ENCODE results near the gene MRPL37. TPM values are rescaled to one million over a fixed set of nuclear protein-coding genes. Genes with fewer than 3 reads are reported as not detected.

MRPL37 gene
- total RNA-seq, 1 experiment from 2014 or later, result 138 TPM

DNA sequence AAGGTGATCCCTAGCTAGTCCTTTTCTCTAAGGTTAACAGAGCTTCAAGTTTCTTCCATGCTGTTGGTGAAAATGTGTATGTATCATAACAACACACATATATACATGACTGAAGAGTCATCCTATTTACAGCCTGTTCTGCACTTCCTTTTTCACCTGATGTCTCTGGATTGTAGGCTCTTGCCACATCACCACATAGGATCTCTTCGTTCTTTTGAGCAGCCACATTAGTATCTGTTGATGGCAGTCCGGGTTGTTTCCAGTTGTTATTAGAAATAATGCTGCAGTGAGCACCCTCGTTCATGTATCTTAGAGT lies 19.7 kb downstream of the MRPL37 start:
- ATAC-seq (no peak), DNase-seq (ENCODE audit: low read depth, low spot score) (no peak)
- H3K4me3 ChIP-seq (ENCODE audit: low read depth in 2 of 2, low read length in 2 of 2), result no peak overlapping the region
- H3K9me3 ChIP-seq (ENCODE audit: control insufficient read depth, insufficient read depth, low read depth, low read length), result no peaks in the 10 kb centered on the region
- in situ Hi-C loops (cut with HindIII; ENCODE audit: low pct_unique_long_range_greater_than_20kb, low sequenced_read_pairs) (no loop called here), intact Hi-C loops (cut with micrococcal nuclease; ENCODE audit: unreplicated experiment) (no loop called here)
- no peaks in the 10 kb centered on the region for H3K4me1 ChIP-seq (ENCODE audit: control insufficient read depth, insufficient read depth, low read length)
- H3K27me3 ChIP-seq (ENCODE audit: control insufficient read depth, insufficient read depth, low read length), result no peaks in the 10 kb centered on the region
- no TSS peak for BruUV-seq (replicated peaks)
- H3K27ac ChIP-seq (ENCODE audit: low read length), result no peak overlapping the region
- ChIA-PET CTCF (interaction anchor here (0.6 kb wide), 2 partner anchors 36 to 268 kb away, joined by 3 read pairs; no protein-coding TSS in a partner anchor), POLR2A (interaction anchor here (0.7 kb wide), 1 partner anchor 16 kb away, joined by 3 read pairs; no protein-coding TSS in a partner anchor)
- peaks cover 6% of the 10 kb centered on the region for H3K36me3 ChIP-seq (ENCODE audit: control insufficient read depth, insufficient read depth, low read length)
- TF ChIP-seq, protein P1, sequence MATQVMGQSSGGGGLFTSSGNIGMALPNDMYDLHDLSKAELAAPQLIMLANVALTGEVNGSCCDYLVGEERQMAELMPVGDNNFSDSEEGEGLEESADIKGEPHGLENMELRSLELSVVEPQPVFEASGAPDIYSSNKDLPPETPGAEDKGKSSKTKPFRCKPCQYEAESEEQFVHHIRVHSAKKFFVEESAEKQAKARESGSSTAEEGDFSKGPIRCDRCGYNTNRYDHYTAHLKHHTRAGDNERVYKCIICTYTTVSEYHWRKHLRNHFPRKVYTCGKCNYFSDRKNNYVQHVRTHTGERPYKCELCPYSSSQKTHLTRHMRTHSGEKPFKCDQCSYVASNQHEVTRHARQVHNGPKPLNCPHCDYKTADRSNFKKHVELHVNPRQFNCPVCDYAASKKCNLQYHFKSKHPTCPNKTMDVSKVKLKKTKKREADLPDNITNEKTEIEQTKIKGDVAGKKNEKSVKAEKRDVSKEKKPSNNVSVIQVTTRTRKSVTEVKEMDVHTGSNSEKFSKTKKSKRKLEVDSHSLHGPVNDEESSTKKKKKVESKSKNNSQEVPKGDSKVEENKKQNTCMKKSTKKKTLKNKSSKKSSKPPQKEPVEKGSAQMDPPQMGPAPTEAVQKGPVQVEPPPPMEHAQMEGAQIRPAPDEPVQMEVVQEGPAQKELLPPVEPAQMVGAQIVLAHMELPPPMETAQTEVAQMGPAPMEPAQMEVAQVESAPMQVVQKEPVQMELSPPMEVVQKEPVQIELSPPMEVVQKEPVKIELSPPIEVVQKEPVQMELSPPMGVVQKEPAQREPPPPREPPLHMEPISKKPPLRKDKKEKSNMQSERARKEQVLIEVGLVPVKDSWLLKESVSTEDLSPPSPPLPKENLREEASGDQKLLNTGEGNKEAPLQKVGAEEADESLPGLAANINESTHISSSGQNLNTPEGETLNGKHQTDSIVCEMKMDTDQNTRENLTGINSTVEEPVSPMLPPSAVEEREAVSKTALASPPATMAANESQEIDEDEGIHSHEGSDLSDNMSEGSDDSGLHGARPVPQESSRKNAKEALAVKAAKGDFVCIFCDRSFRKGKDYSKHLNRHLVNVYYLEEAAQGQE (IDR thresholded peaks at IDR 0.05; ENCODE audit: insufficient read depth in 1 of 2, low read depth in 2 of 2, low read length in 1 of 2), result no peak
- TF ChIP-seq TCF7L2 (IDR thresholded peaks at IDR 0.05; ENCODE audit: low read depth, low read length), result no peak

GRCh38 chr1:54220004-54220811 lies 20.2 kb downstream of the MRPL37 start:
- Histone ChIP-seq H3K27me3 (ENCODE audit: control insufficient read depth, insufficient read depth, low read length) (no peaks in the 10 kb centered on the region), H3K9me3 (ENCODE audit: control insufficient read depth, insufficient read depth, low read depth, low read length) (no peaks in the 10 kb centered on the region), H3K36me3 (ENCODE audit: control insufficient read depth, insufficient read depth, low read length) (peaks cover 6% of the 10 kb centered on the region), H3K4me3 (ENCODE audit: low read depth in 2 of 2, low read length in 2 of 2) (no peak overlapping the region), H3K27ac (ENCODE audit: low read length) (no peak overlapping the region), H3K4me1 (ENCODE audit: control insufficient read depth, insufficient read depth, low read length) (no peaks in the 10 kb centered on the region)
- TF ChIP-seq TCF7L2 (IDR thresholded peaks at IDR 0.05; ENCODE audit: low read depth, low read length) (no peak), POLR2AphosphoS5 (IDR thresholded peaks at IDR 0.05; ENCODE audit: low read depth, low read length) (no peak), SIN3A (IDR thresholded peaks at IDR 0.05; ENCODE audit: borderline replicate concordance, insufficient read depth, low read depth, low read length) (no peak)
- TF ChIP-seq, protein P2, sequence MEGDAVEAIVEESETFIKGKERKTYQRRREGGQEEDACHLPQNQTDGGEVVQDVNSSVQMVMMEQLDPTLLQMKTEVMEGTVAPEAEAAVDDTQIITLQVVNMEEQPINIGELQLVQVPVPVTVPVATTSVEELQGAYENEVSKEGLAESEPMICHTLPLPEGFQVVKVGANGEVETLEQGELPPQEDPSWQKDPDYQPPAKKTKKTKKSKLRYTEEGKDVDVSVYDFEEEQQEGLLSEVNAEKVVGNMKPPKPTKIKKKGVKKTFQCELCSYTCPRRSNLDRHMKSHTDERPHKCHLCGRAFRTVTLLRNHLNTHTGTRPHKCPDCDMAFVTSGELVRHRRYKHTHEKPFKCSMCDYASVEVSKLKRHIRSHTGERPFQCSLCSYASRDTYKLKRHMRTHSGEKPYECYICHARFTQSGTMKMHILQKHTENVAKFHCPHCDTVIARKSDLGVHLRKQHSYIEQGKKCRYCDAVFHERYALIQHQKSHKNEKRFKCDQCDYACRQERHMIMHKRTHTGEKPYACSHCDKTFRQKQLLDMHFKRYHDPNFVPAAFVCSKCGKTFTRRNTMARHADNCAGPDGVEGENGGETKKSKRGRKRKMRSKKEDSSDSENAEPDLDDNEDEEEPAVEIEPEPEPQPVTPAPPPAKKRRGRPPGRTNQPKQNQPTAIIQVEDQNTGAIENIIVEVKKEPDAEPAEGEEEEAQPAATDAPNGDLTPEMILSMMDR (IDR thresholded peaks at IDR 0.05), result no peak
- TF ChIP-seq, protein P1 (IDR thresholded peaks at IDR 0.05; ENCODE audit: insufficient read depth in 1 of 2, low read depth in 2 of 2, low read length in 1 of 2), result no peak
- POLR2A ChIA-PET, result interaction anchor here (0.7 kb wide), 1 partner anchor 15 kb away, joined by 3 read pairs; no protein-coding TSS in a partner anchor
- ATAC-seq, result no peak
- BruUV-seq (replicated peaks), result no TSS peak
- DNase-seq (ENCODE audit: low read depth, low spot score), result no peak
- in situ Hi-C loops (cut with HindIII; ENCODE audit: low pct_unique_long_range_greater_than_20kb, low sequenced_read_pairs), result no loop called here
- CTCF ChIA-PET, result interaction anchor here (0.6 kb wide), 2 partner anchors 37 to 268 kb away, joined by 3 read pairs; no protein-coding TSS in a partner anchor
- intact Hi-C loops (cut with micrococcal nuclease; ENCODE audit: unreplicated experiment), result no loop called here

All from Panc1 (cell line).